Mesendoderm (in vitro differentiated cells): ENCODE results near the gene ABCB4.
A peak's percentile ranks its signal among the peaks of the same experiment; 100 is the strongest.
"Not testable (repeated sequence)": the region's sequence is repeated elsewhere in the genome, so short reads cannot be mapped to it uniquely, and the experiment has no call there.

ENCODE experiments used
- DNase-seq: peaks from one replicate; pipeline ENCODE4 v3.0.0; 2013
- H2AK5ac ChIP-seq: 2 replicates; pipeline ENCODE4 v1.6.1; 2013; ENCODE audit warnings: low read length, inconsistent platforms
- H2BK120ac ChIP-seq: 2 replicates; pipeline ENCODE4 v1.6.1; 2013; ENCODE audit warnings: low read depth, mild to moderate bottlenecking, low read length, moderate library complexity, mixed read lengths
- H2BK15ac ChIP-seq: replicated peaks from 2 replicates; pipeline ENCODE4 v1.6.1; 2013; ENCODE audit warnings: low read depth, mild to moderate bottlenecking, moderate library complexity
- H2BK5ac ChIP-seq: 2 replicates; pipeline ENCODE4 v1.6.1; 2013; ENCODE audit warnings: low read length, inconsistent platforms
- H3K18ac ChIP-seq: 2 replicates; pipeline ENCODE4 v1.6.1; 2013; ENCODE audit warnings: mild to moderate bottlenecking, low read length, mixed read lengths
- H3K23ac ChIP-seq: one replicate; pipeline ENCODE4 v1.6.1; 2013; ENCODE audit warnings: low read length
- H3K27ac ChIP-seq: 2 replicates; pipeline ENCODE4 v1.5.1; 2013; ENCODE audit warnings: low read depth, mild to moderate bottlenecking, inconsistent platforms, low read length, moderate library complexity
- H3K27me3 ChIP-seq: 2 replicates; pipeline ENCODE4 v1.6.1; 2013; ENCODE audit warnings: low read length, control low read depth, mild to moderate bottlenecking, inconsistent platforms; ENCODE audit not compliant: insufficient read depth, poor library complexity
- H3K36me3 ChIP-seq: 2 replicates; pipeline ENCODE4 v1.6.1; 2013; ENCODE audit warnings: low read length, inconsistent platforms; ENCODE audit not compliant: control insufficient read depth, insufficient read depth
- H3K4ac ChIP-seq: one replicate; pipeline ENCODE4 v1.6.1; 2013; ENCODE audit warnings: low read depth, mild to moderate bottlenecking, low read length, moderate library complexity
- H3K4me1 ChIP-seq: 2 replicates; pipeline ENCODE4 v1.6.1; 2013; ENCODE audit warnings: low read depth, low read length, inconsistent platforms; ENCODE audit not compliant: control insufficient read depth
- H3K4me2 ChIP-seq: 2 replicates; pipeline ENCODE4 v1.6.1; 2013; ENCODE audit warnings: low read length
- H3K4me3 ChIP-seq: 2 replicates; pipeline ENCODE4 v1.5.1; 2013; ENCODE audit warnings: mild to moderate bottlenecking, low read length
- H3K56ac ChIP-seq: one replicate; pipeline ENCODE4 v1.6.1; 2013; ENCODE audit warnings: low read length
- H3K79me1 ChIP-seq: 2 replicates; pipeline ENCODE4 v1.6.1; 2013; ENCODE audit warnings: low read length, inconsistent platforms
- H3K79me2 ChIP-seq: 2 replicates; pipeline ENCODE4 v1.6.1; 2013; ENCODE audit warnings: mild to moderate bottlenecking, low read length; ENCODE audit not compliant: control insufficient read depth, insufficient read depth
- H3K9ac ChIP-seq: 2 replicates; pipeline ENCODE4 v1.6.1; 2013; ENCODE audit warnings: low read length, inconsistent platforms
- H4K5ac ChIP-seq: one replicate; pipeline ENCODE4 v1.6.1; 2013; ENCODE audit warnings: low read length
- H4K8ac ChIP-seq: one replicate; pipeline ENCODE4 v1.6.1; 2013; ENCODE audit warnings: low read depth, mild to moderate bottlenecking, control low read depth, low read length, moderate library complexity
- WGBS: extraction: QIAGEN DNeasy Blood & Tissue Kit; methylation state at CpG from one replicate; pipeline ENCODE4 v1.1.7; 2013; ENCODE audit warnings: low lambda C conversion rate, missing lambda C conversion rate; ENCODE audit not compliant: insufficient coverage; ENCODE audit errors: extremely low coverage; 5-methylcytosine and 5-hydroxymethylcytosine counted together

The ABCB4 gene

GRCh38 chr7:87474533-87475358 is 734 bp downstream of the ABCB4 start:
- WGBS = no CpG with 5 or more reads among the region's 14 CpGs
- Histone ChIP-seq H4K8ac (no peak overlapping the region), H3K4me3 (no peak overlapping the region)

GRCh38 chr7:87473986-87474385 is 1.5 kb downstream of the ABCB4 start:
- no peak overlapping the region for H3K4me3 ChIP-seq
- no peaks in the 10 kb centered on the region for H3K79me2 ChIP-seq
- H3K27me3 ChIP-seq = peaks cover 5% of the 10 kb centered on the region
- H2BK5ac ChIP-seq = no peak overlapping the region
- no peak overlapping the region for H3K27ac ChIP-seq
- no peak overlapping the region for H4K5ac ChIP-seq
- H3K4ac ChIP-seq = no peak overlapping the region
- H4K8ac ChIP-seq = no peak overlapping the region
- DNase-seq = no peak
- H3K18ac ChIP-seq = no peak overlapping the region
- H3K23ac ChIP-seq = no peak overlapping the region
- no peak overlapping the region for H3K9ac ChIP-seq
- no peak overlapping the region for H2BK15ac ChIP-seq
- no peaks in the 10 kb centered on the region for H3K79me1 ChIP-seq
- H3K36me3 ChIP-seq = no peaks in the 10 kb centered on the region
- no CpG with 5 or more reads among the region's 2 CpGs for WGBS
- H2BK120ac ChIP-seq = no peak overlapping the region
- H3K4me1 ChIP-seq = peaks cover 3% of the 10 kb centered on the region
- no peak overlapping the region for H2AK5ac ChIP-seq
- no peak overlapping the region for H3K56ac ChIP-seq
- no peak overlapping the region for H3K4me2 ChIP-seq

More at GRCh38 chr7:87474533-87475358, 734 bp downstream of the ABCB4 start:
- Histone ChIP-seq H3K4me1 (peaks cover 3% of the 10 kb centered on the region), H3K4ac (no peak overlapping the region), H3K27ac (no peak overlapping the region), H3K36me3 (no peaks in the 10 kb centered on the region), H2AK5ac (no peak overlapping the region), H3K18ac (no peak overlapping the region), H3K79me1 (no peaks in the 10 kb centered on the region), H3K79me2 (no peaks in the 10 kb centered on the region), H4K5ac (no peak overlapping the region), H3K9ac (peak overlapping the region; percentile 7), H2BK15ac (no peak overlapping the region), H2BK120ac (no peak overlapping the region), H3K23ac (no peak overlapping the region), H3K27me3 (peaks cover 5% of the 10 kb centered on the region), H2BK5ac (no peak overlapping the region), H3K56ac (peak overlapping the region; percentile 40), H3K4me2 (peak overlapping the region; percentile 81)
- DNase-seq = no peak

GRCh38 chr7:87473192-87473591 is 2.3 kb downstream of the ABCB4 start:
- Histone ChIP-seq H3K27me3 (peaks cover 5% of the 10 kb centered on the region), H2AK5ac (no peak overlapping the region), H3K4ac (no peak overlapping the region)

GRCh38 chr7:87471473-87471872 is 4.0 kb downstream of the ABCB4 start:
- Histone ChIP-seq H3K79me2 (no peaks in the 10 kb centered on the region), H2BK120ac (no peak overlapping the region), H3K18ac (no peak overlapping the region), H3K27me3 (peaks cover 5% of the 10 kb centered on the region), H3K4ac (no peak overlapping the region), H2AK5ac (no peak overlapping the region), H3K4me1 (peaks cover 3% of the 10 kb centered on the region), H2BK15ac (no peak overlapping the region), H3K4me3 (no peak overlapping the region), H4K5ac (no peak overlapping the region), H3K27ac (no peak overlapping the region), H3K36me3 (no peaks in the 10 kb centered on the region), H3K4me2 (no peak overlapping the region), H3K9ac (no peak overlapping the region), H3K56ac (no peak overlapping the region), H4K8ac (no peak overlapping the region), H3K23ac (no peak overlapping the region), H3K79me1 (no peaks in the 10 kb centered on the region), H2BK5ac (no peak overlapping the region)
- no peak for DNase-seq
- WGBS = no CpG with 5 or more reads among the region's 2 CpGs

More at GRCh38 chr7:87473192-87473591, 2.3 kb downstream of the ABCB4 start:
- Histone ChIP-seq H3K4me1 (peaks cover 3% of the 10 kb centered on the region), H2BK15ac (no peak overlapping the region), H3K79me1 (no peaks in the 10 kb centered on the region), H3K23ac (no peak overlapping the region), H3K56ac (no peak overlapping the region), H3K27ac (no peak overlapping the region), H3K4me3 (no peak overlapping the region), H4K5ac (no peak overlapping the region), H2BK120ac (no peak overlapping the region), H3K79me2 (no peaks in the 10 kb centered on the region), H2BK5ac (no peak overlapping the region), H3K4me2 (no peak overlapping the region), H3K18ac (no peak overlapping the region), H4K8ac (no peak overlapping the region), H3K36me3 (no peaks in the 10 kb centered on the region), H3K9ac (no peak overlapping the region)
- DNase-seq = no peak
- no CpG with 5 or more reads among the region's 2 CpGs for WGBS

GRCh38 chr7:87469204-87469603 is 6.3 kb downstream of the ABCB4 start:
- H3K9ac ChIP-seq, DNase-seq, H3K4ac ChIP-seq, H3K27ac ChIP-seq, H2AK5ac ChIP-seq, H3K56ac ChIP-seq, H4K8ac ChIP-seq, H4K5ac ChIP-seq, H3K79me1 ChIP-seq, H3K4me1 ChIP-seq, H3K18ac ChIP-seq, H3K36me3 ChIP-seq, H2BK120ac ChIP-seq, H3K79me2 ChIP-seq, H3K4me2 ChIP-seq, H3K27me3 ChIP-seq, H2BK5ac ChIP-seq, H3K23ac ChIP-seq, H2BK15ac ChIP-seq, H3K4me3 ChIP-seq: not testable (repeated sequence)

- not testable (repeated sequence) for H3K27ac ChIP-seq, H2BK5ac ChIP-seq, H3K4ac ChIP-seq, H4K5ac ChIP-seq, H2AK5ac ChIP-seq, H3K4me3 ChIP-seq, H3K36me3 ChIP-seq, H3K79me1 ChIP-seq, H3K4me1 ChIP-seq, H2BK15ac ChIP-seq, H3K18ac ChIP-seq, H2BK120ac ChIP-seq, H3K23ac ChIP-seq, H4K8ac ChIP-seq, H3K4me2 ChIP-seq, H3K27me3 ChIP-seq, DNase-seq, H3K79me2 ChIP-seq, H3K9ac ChIP-seq
- no CpG with 5 or more reads among the region's 7 CpGs for WGBS
- peak overlapping the region; percentile 34 for H3K56ac ChIP-seq
Observed at GRCh38 chr7:87465534-87465880, 10.0 kb downstream of the ABCB4 start.
